Keratinocyte (primary cell): ENCODE results near the gene MRPL43. TPM values are rescaled to one million over a fixed set of nuclear protein-coding genes. Genes with fewer than 3 reads are reported as not detected.

Experiments
- DNase-seq: peaks from one replicate; pipeline ENCODE4 v3.0.0-alpha.2; 2011; ENCODE audit warnings: low read depth, missing footprints, low spot score
- FAIRE-seq: peaks from 2 replicates; lab custom pipeline; 2011; peaks lifted over from hg19 to GRCh38; lab: Jason Lieb, UNC
- H2AFZ ChIP-seq: 2 replicates; pipeline ENCODE4 v1.6.0; 2012; ENCODE audit warnings: low read length, control low read depth, inconsistent platforms; ENCODE audit not compliant: control insufficient read depth
- H3K27ac ChIP-seq: 2 replicates; pipeline ENCODE4 v1.5.1; 2011; ENCODE audit warnings: low read length; ENCODE audit not compliant: control insufficient read depth, insufficient read depth
- H3K27me3 ChIP-seq: 3 replicates; pipeline ENCODE4 v1.6.0; 2011; ENCODE audit warnings: low read length; ENCODE audit not compliant: control insufficient read depth, insufficient read depth; ENCODE audit errors: extremely low read depth
- H3K36me3 ChIP-seq, 2 experiments: 2 replicates in 1 of 2; 3 replicates in 1 of 2; pipeline ENCODE4 v1.5.1; 2011; ENCODE audit warnings: low read length in 2 of 2, mild to moderate bottlenecking in 1 of 2; ENCODE audit not compliant: control insufficient read depth in 2 of 2, insufficient read depth in 2 of 2; ENCODE audit errors: extremely low read depth in 1 of 2
- H3K4me1 ChIP-seq: 3 replicates; pipeline ENCODE4 v1.5.1; 2011; ENCODE audit warnings: low read length; ENCODE audit not compliant: control insufficient read depth, insufficient read depth; ENCODE audit errors: extremely low read depth
- H3K4me2 ChIP-seq: 3 replicates; pipeline ENCODE4 v1.6.0; 2011; ENCODE audit warnings: low read depth, low read length; ENCODE audit not compliant: control insufficient read depth, insufficient read depth; ENCODE audit errors: extremely low read depth
- H3K4me3 ChIP-seq, 3 experiments: fragments of 200-600 bp in 1 of 3; sonication (generic) in 1 of 3; 2 replicates in 2 of 3; 3 replicates in 1 of 3; pipeline ENCODE4 v1.5.1; 2011 to 2016; ENCODE audit warnings: low read length in 3 of 3, mild to moderate bottlenecking in 3 of 3, control low read depth in 2 of 3, inconsistent platforms in 1 of 3, low read depth in 1 of 3, mixed read lengths in 1 of 3, mixed run types in 1 of 3, moderate library complexity in 1 of 3; ENCODE audit not compliant: control insufficient read depth in 2 of 3, insufficient read depth in 2 of 3; ENCODE audit errors: extremely low read depth in 1 of 3
- H3K79me2 ChIP-seq: 2 replicates; pipeline ENCODE4 v1.6.0; 2012; ENCODE audit warnings: low read length; ENCODE audit not compliant: control insufficient read depth, insufficient read depth
- H3K9ac ChIP-seq: 3 replicates; pipeline ENCODE4 v1.6.0; 2011; ENCODE audit warnings: low read length; ENCODE audit not compliant: control insufficient read depth, insufficient read depth; ENCODE audit errors: extremely low read depth
- H3K9me1 ChIP-seq: 3 replicates; pipeline ENCODE4 v1.6.0; 2011; ENCODE audit warnings: low read length; ENCODE audit not compliant: control insufficient read depth, insufficient read depth; ENCODE audit errors: extremely low read depth
- H3K9me3 ChIP-seq: 2 replicates; pipeline ENCODE4 v1.5.1; 2012; ENCODE audit warnings: low read depth, low read length; ENCODE audit not compliant: control insufficient read depth
- H4K20me1 ChIP-seq: 3 replicates; pipeline ENCODE4 v1.6.0; 2011; ENCODE audit warnings: low read length; ENCODE audit not compliant: control insufficient read depth, insufficient read depth; ENCODE audit errors: extremely low read depth
- CTCF ChIP-seq, 3 experiments: IDR thresholded peaks in 1 of 3; conservative IDR thresholded peaks in 1 of 3; optimal IDR thresholded peaks in 1 of 3; 2 replicates in 2 of 3; 3 replicates in 1 of 3; pipeline versions ENCODE3 to v1.5.1; 2011; ENCODE audit warnings: low read length in 3 of 3, mild to moderate bottlenecking in 3 of 3, moderate library complexity in 2 of 3, control low read depth in 1 of 3, inconsistent platforms in 1 of 3; ENCODE audit not compliant: insufficient read depth in 2 of 3; ENCODE audit errors: extremely low read depth in 1 of 3
- EZH2 ChIP-seq: IDR thresholded peaks from one replicate; pipeline ENCODE4 v1.6.1; 2012; ENCODE audit warnings: inconsistent platforms, mild to moderate bottlenecking, low read length, moderate library complexity
- dilution Hi-C: fragments of 300-500 bp; cut with MboI; formaldehyde crosslinking; loops from one replicate; pipeline ENCODE4 v1.7.0; 2020; ENCODE audit warnings: low sequenced_read_pairs; ENCODE audit not compliant: extremely low pct_ligation_motif_present
- polyA plus RNA-seq, 5 experiments: library from polyadenylated mRNA; depleted of rRNA in 3 of 5; stranded (reverse) in 3 of 5; stranded (forward) in 1 of 5; unstranded in 1 of 5; fragments of >200 nt; gene quantifications; 1 replicate in 1 of 5; 2 replicates in 3 of 5; 3 replicates in 1 of 5; pipeline versions ENCODE4 v1.2.1 to v1.2.3, GENCODE V29; 2011 to 2012; ENCODE audit warnings: missing spikeins in 2 of 5, low read depth in 1 of 5, low replicate concordance in 1 of 5

MRPL43 gene
- polyA plus RNA-seq, 1 donor (not counting 4 experiments of a cell fraction or from before 2014, with no cell fraction given), result 71.1 TPM

DNA sequence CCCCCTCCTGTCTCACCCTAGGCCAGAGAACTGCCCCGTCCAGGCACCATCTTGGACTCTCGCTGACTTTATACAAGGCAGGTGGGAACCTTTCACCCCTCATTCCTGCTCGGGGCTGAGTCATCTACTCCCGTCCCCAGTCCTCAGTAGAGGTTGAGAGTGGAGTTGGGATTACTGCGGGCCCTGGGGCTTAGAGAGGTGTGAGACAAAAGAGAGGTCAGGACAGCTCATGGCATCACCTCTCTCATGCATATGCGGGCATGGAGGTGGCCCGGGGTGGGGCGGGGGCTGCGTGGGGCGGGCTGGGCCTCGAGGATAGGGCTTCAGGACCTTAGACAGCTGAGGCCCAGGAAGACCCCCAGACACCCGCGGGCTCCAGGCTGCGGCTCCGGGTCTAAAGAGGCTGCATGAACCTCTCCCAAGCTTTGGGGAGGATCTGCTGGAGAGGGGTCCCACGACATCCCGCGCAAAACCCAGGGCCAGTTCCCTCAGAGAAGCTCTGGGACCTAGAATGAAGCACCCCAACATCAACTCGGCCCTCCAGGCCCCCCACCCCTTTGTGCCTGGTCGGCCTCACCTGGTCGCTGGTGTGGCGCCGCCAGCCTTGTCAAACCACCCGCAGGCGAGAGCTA is 43.3 kb upstream of the MRPL43 start:
- peaks cover 5% of the 10 kb centered on the region for H3K79me2 ChIP-seq
- H3K27ac ChIP-seq, result no peak overlapping the region
- no peaks in the 10 kb centered on the region for H3K9me3 ChIP-seq
- DNase-seq (no peak), FAIRE-seq (no peak)
- peaks cover 27% of the 10 kb centered on the region for H3K4me1 ChIP-seq
- H3K9me1 ChIP-seq, result no peaks in the 10 kb centered on the region
- H3K4me3 ChIP-seq, result peak overlapping the region; percentile 64 to 86 (median 80)
- H3K36me3 ChIP-seq, result peaks cover 6 to 10% of the 10 kb centered on the region in 2 experiments
- no peak for TF ChIP-seq EZH2
- TF ChIP-seq CTCF (optimal IDR thresholded peaks at IDR 0.05 in 1 of 3, IDR thresholded peaks at IDR 0.05 in 1 of 3, conservative IDR thresholded peaks at IDR 0.05 in 1 of 3; ENCODE audit: extremely low read depth in 1 of 3, insufficient read depth in 2 of 3, low read length in 3 of 3), result no peak
- H4K20me1 ChIP-seq, result no peaks in the 10 kb centered on the region
- H3K27me3 ChIP-seq, result peaks cover 9% of the 10 kb centered on the region
- H3K4me2 ChIP-seq, result peak overlapping the region; percentile 99
- dilution Hi-C loops, result no loop called here
- peak overlapping the region; percentile 77 for H3K9ac ChIP-seq
- H2AFZ ChIP-seq, result peak overlapping the region; percentile 65

- Histone ChIP-seq H3K9me1 (no peaks in the 10 kb centered on the region), H3K9me3 (no peaks in the 10 kb centered on the region), H3K79me2 (peaks cover 5% of the 10 kb centered on the region), H3K9ac (no peak overlapping the region), H3K36me3 (peaks cover 2 to 3% of the 10 kb centered on the region in 2 experiments), H3K4me3 (no peak overlapping the region), H4K20me1 (no peaks in the 10 kb centered on the region), H3K4me2 (no peak overlapping the region), H3K4me1 (peaks cover 27% of the 10 kb centered on the region), H3K27ac (no peak overlapping the region), H2AFZ (no peak overlapping the region), H3K27me3 (peaks cover 9% of the 10 kb centered on the region)
- dilution Hi-C loops, result no loop called here
- TF ChIP-seq EZH2 (no peak), CTCF (optimal IDR thresholded peaks at IDR 0.05 in 1 of 3, IDR thresholded peaks at IDR 0.05 in 1 of 3, conservative IDR thresholded peaks at IDR 0.05 in 1 of 3; ENCODE audit: extremely low read depth in 1 of 3, insufficient read depth in 2 of 3, low read length in 3 of 3) (peak in 1 of 3 experiments; percentile 13)
- no peak for DNase-seq
- no peak for FAIRE-seq
These were observed 42.4 kb upstream of the MRPL43 start for GRCh38 chr10:101029520-101030295.
